ENCODE measurements around the gene COL19A1.

Gene COL19A1

DNA sequence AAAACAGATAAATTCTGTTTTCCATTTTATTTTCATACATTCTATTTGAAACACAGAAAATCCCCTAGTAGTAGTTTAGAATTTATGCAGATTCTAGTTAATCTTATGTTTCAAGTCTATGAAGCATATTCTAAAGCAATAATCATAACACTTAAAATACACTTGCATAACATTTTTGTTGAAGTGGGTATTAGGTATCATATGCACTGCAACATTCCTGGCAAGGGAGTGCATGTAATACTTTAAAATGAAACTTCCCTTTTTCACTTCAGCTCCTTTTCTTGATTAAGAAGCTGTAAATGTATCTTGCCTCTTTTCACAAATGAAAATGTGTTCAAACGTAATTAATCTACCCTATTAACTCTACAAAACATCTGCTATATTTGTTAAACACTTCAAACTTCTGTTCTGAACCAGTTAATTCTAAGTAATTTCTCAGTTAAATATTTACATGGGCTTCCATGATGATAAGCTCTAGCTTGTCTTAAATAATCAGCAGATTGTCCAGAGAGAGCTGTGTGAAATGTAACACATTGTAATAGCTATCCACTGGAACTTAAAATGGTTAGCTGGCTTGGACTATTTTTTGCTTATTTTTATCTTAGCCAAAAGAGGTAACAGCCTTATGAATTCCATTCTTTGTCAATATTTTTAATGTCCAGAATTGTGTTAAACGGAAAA is 192.8 kb downstream of the COL19A1 start:
- TF ChIP-seq POLR2A (IDR thresholded peaks at IDR 0.05; ENCODE audit: low read depth, low read length), result no peak
- no peak for DNase-seq (ENCODE audit: insufficient read length, low spot score)
- no peak for FAIRE-seq

GRCh38 chr6:70060680-70061079 is 194.3 kb downstream of the COL19A1 start:
- DNase-seq (ENCODE audit: insufficient read length, low spot score) (no peak), FAIRE-seq (no peak)
- no peak for TF ChIP-seq POLR2A (IDR thresholded peaks at IDR 0.05; ENCODE audit: low read depth, low read length)

DNA sequence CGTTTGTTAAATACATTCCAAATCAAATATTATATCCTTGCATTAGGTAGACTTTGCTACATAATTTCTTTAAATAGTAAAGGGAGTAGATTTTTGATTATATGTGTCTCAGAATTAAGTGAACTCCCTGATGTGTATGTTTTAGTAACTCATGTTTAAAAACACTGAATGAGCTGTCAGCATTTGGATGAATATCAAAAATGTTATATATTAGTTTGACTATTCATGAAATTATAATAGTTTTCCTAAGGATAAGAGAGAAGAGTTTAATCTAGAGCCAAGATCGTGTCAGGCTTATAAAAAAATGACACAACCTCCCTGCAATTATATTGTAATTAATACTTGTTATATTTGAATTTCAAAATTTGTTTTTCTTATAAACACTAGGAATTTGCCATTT is 195.2 kb downstream of the COL19A1 start:
- no peak for TF ChIP-seq POLR2A (IDR thresholded peaks at IDR 0.05; ENCODE audit: low read depth, low read length)
- no peak for FAIRE-seq
- no peak for DNase-seq (ENCODE audit: insufficient read length, low spot score)

- DNase-seq (ENCODE audit: insufficient read length, low spot score), result no peak
- FAIRE-seq, result no peak
- TF ChIP-seq POLR2A (IDR thresholded peaks at IDR 0.05; ENCODE audit: low read depth, low read length), result no peak
Measured at GRCh38 chr6:70062010-70062409, 195.7 kb downstream of the COL19A1 start.

- no peak for TF ChIP-seq POLR2A (IDR thresholded peaks at IDR 0.05; ENCODE audit: low read depth, low read length)
- no peak for FAIRE-seq
- no peak for DNase-seq (ENCODE audit: insufficient read length, low spot score)
Measured at GRCh38 chr6:70072540-70073179, 206.3 kb downstream of the COL19A1 start.

GRCh38 chr6:70073637-70074036 is 207.3 kb downstream of the COL19A1 start:
- TF ChIP-seq POLR2A (IDR thresholded peaks at IDR 0.05; ENCODE audit: low read depth, low read length), result no peak
- FAIRE-seq (no peak), DNase-seq (ENCODE audit: insufficient read length, low spot score) (no peak)

DNA sequence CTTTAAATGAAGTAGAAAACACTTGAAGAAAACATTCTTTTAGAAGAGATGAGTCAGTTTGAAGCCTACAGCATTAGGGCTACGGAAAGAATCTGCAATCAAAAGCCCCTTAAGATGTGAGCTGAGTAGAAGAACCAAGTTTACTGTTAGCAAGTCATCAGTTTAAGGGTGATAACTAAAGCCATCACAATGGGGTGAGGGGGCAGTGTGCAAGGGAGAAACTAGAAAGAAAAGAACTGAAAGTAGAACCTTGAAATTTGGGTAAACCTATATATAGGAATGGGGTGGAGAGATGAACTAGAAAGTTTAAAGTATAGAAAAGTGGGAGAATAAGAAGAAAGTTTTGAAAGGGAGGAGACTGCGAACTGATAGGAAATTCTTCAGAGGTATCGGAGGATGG is 212.9 kb downstream of the COL19A1 start:
- TF ChIP-seq POLR2A (IDR thresholded peaks at IDR 0.05; ENCODE audit: low read depth, low read length), result no peak
- DNase-seq (ENCODE audit: insufficient read length, low spot score), result no peak
- no peak for FAIRE-seq

GRCh38 chr6:70080443-70081070 is 214.2 kb downstream of the COL19A1 start:
- DNase-seq (ENCODE audit: insufficient read length, low spot score) (no peak), FAIRE-seq (no peak)
- TF ChIP-seq POLR2A (IDR thresholded peaks at IDR 0.05; ENCODE audit: low read depth, low read length), result no peak

GRCh38 chr6:70082830-70083229 is 216.5 kb downstream of the COL19A1 start:
- DNase-seq (ENCODE audit: insufficient read length, low spot score) (no peak), FAIRE-seq (no peak)
- no peak for TF ChIP-seq POLR2A (IDR thresholded peaks at IDR 0.05; ENCODE audit: low read depth, low read length)

DNA sequence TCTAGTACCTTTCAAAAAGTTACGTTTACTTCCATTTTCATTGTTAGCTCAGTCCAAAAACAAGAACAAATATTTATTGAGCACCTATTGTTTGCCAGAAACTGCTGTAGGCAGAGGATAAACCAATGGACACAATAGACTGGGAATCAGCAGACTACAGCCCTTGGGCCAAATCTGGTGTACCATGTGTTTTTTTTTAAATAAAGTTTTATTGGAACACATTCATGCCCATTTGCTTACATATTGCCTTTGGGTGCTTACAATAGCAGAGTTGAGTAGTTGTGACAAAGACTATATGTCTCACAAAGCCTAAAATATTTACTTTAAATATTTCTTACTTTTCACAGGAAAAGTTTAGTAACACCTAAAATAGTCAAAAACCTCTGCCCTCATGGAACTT is 220.4 kb downstream of the COL19A1 start:
- DNase-seq (ENCODE audit: insufficient read length, low spot score), result no peak
- no peak for FAIRE-seq
- TF ChIP-seq POLR2A (IDR thresholded peaks at IDR 0.05; ENCODE audit: low read depth, low read length), result no peak

DNA sequence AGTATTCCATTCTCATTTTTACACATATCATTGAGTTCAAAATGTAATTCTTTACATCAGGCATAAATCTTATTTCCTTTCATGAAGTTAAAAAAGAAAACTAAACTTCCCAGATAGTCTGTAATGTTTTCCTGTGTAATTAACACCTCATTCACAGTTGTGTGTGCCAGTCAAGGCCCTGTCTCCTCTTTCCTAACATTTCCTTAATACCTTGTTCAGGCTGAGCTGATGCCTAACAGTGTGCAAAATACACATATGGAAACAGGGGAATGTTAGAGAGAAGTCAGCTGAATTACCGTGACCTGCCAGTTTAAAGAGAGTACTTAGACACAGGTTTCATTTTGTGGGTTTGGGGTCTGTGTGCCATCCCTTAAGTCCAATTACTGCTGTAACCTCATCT is 227.8 kb downstream of the COL19A1 start:
- FAIRE-seq, result no peak
- no peak for DNase-seq (ENCODE audit: insufficient read length, low spot score)
- no peak for TF ChIP-seq POLR2A (IDR thresholded peaks at IDR 0.05; ENCODE audit: low read depth, low read length)

- FAIRE-seq (no peak), DNase-seq (ENCODE audit: insufficient read length, low spot score) (no peak)
- TF ChIP-seq POLR2A (IDR thresholded peaks at IDR 0.05; ENCODE audit: low read depth, low read length), result no peak
Measured at GRCh38 chr6:70099732-70100131, 233.4 kb downstream of the COL19A1 start.

- no peak for TF ChIP-seq POLR2A (IDR thresholded peaks at IDR 0.05; ENCODE audit: low read depth, low read length)
- DNase-seq (ENCODE audit: insufficient read length, low spot score) (no peak), FAIRE-seq (no peak)
Measured at GRCh38 chr6:70103798-70104197, 237.4 kb downstream of the COL19A1 start.

GRCh38 chr6:70107852-70108629 is 241.7 kb downstream of the COL19A1 start:
- FAIRE-seq (peak; percentile 6), DNase-seq (ENCODE audit: insufficient read length, low spot score) (no peak)
- no peak for TF ChIP-seq POLR2A (IDR thresholded peaks at IDR 0.05; ENCODE audit: low read depth, low read length)
